GM21528 (cell line): ENCODE results near the gene DYNC1I1.

Experiments
- ATAC-seq: cut with Tn5 transposase; IDR thresholded peaks from one replicate; pipeline ENCODE4 v1.9.1; 2021; ENCODE audit warnings: mild to moderate bottlenecking, moderate library complexity; ENCODE audit not compliant: unreplicated experiment, low FRiP score

DYNC1I1 gene

GRCh38 chr7:95951997-95952795 lies 179.8 kb downstream of the DYNC1I1 start:
- ATAC-seq: no peak

- no peak for ATAC-seq
Measured at GRCh38 chr7:95952851-95953250, 180.5 kb downstream of the DYNC1I1 start.

- no peak for ATAC-seq
Measured at GRCh38 chr7:95955748-95956147, 183.4 kb downstream of the DYNC1I1 start.

GRCh38 chr7:95957510-95957909 lies 185.2 kb downstream of the DYNC1I1 start:
- no peak for ATAC-seq

- ATAC-seq: no peak
Measured at GRCh38 chr7:95960706-95961244, 188.4 kb downstream of the DYNC1I1 start.

- no peak for ATAC-seq
Measured at GRCh38 chr7:95963446-95963990, 191.2 kb downstream of the DYNC1I1 start.

- no peak for ATAC-seq
Measured at GRCh38 chr7:95971716-95972115, 199.4 kb downstream of the DYNC1I1 start.

- no peak for ATAC-seq
Measured at GRCh38 chr7:95972523-95972922, 200.2 kb downstream of the DYNC1I1 start.

- no peak for ATAC-seq
Measured at GRCh38 chr7:95974108-95974507, 201.8 kb downstream of the DYNC1I1 start.

- ATAC-seq: no peak
Measured at GRCh38 chr7:95976369-95977060, 204.2 kb downstream of the DYNC1I1 start.

GRCh38 chr7:95977994-95978393 lies 205.6 kb downstream of the DYNC1I1 start:
- no peak for ATAC-seq

GRCh38 chr7:95980167-95980566 lies 207.8 kb downstream of the DYNC1I1 start:
- ATAC-seq: no peak

- no peak for ATAC-seq
Measured at GRCh38 chr7:95980706-95981105, 208.4 kb downstream of the DYNC1I1 start.

- no peak for ATAC-seq
Measured at GRCh38 chr7:95986178-95986764, 213.9 kb downstream of the DYNC1I1 start.

- no peak for ATAC-seq
Measured at GRCh38 chr7:95989301-95989700, 216.9 kb downstream of the DYNC1I1 start.

- ATAC-seq: no peak
Measured at GRCh38 chr7:95993380-95993779, 221.0 kb downstream of the DYNC1I1 start.

- ATAC-seq: no peak
Measured at GRCh38 chr7:95996174-95996573, 223.8 kb downstream of the DYNC1I1 start.

- ATAC-seq: no peak
Measured at GRCh38 chr7:95996886-95997285, 224.5 kb downstream of the DYNC1I1 start.

- no peak for ATAC-seq
Measured at GRCh38 chr7:95997632-95998031, 225.3 kb downstream of the DYNC1I1 start.

GRCh38 chr7:95999481-95999880 lies 227.1 kb downstream of the DYNC1I1 start:
- ATAC-seq: no peak

GRCh38 chr7:96004578-96004977 lies 232.2 kb downstream of the DYNC1I1 start:
- no peak for ATAC-seq
